ENCODE data around the gene CEP162. TPM values are rescaled to one million over a fixed set of nuclear protein-coding genes. Genes with fewer than 3 reads are reported as not detected.
"Not testable (repeated sequence)": the region's sequence is repeated elsewhere in the genome, so short reads cannot be mapped to it uniquely, and the experiment has no call there.

The CEP162 gene
- total RNA-seq, 2 experiments from 2014 or later = 2.6 to 2.8 TPM

DNA sequence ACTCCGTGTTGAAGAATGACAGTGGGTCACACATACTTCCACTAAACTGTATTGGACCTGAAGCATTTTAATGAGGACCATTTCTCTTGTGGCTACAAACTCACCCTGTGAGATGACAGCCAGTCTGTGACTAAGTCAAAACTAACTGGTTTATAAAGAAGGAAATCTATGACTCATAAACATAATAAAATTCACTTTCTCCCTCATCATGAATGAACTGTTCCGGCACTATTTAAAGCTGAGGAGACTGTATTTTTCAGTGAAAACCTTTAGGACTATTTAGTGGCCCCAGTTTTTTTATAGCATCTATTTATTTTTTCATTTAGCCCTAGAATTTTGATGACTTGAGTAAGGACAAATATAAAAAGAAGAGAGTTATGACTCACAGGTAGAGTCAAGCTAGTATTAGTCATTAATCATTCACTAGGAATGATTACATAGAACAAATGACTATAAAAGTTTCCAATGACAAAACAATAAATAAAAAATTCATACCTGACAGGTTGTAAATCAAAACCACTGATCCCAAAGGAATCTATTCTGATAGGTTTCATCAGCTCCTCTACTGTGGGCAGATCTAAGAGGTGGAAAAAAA is 34.2 kb downstream of the CEP162 start:
- no peaks in the 10 kb centered on the region for H3K9me3 ChIP-seq (ENCODE audit: control insufficient read depth in 1 of 2, insufficient read depth in 1 of 2, low read length in 2 of 2)
- Mint-ChIP-seq H3K27ac (no peak overlapping the region), H3K4me3 (no peak overlapping the region), H3K27me3 (no peaks in the 10 kb centered on the region), H3K4me1 (ENCODE audit: low read depth) (no peaks in the 10 kb centered on the region), H3K9me3 (no peaks in the 10 kb centered on the region), H3K36me3 (ENCODE audit: low read depth) (peaks cover 78% of the 10 kb centered on the region)
- H3K27me3 ChIP-seq (ENCODE audit: control insufficient read depth in 1 of 2, insufficient read depth in 2 of 2, low read length in 2 of 2) = no peaks in the 10 kb centered on the region
- no peak overlapping the region for H3K27ac ChIP-seq (ENCODE audit: low read depth in 1 of 2, low read length in 2 of 2)
- no peak for TF ChIP-seq CTCF (IDR thresholded peaks at IDR 0.05)
- no peak overlapping the region for H3K4me3 ChIP-seq (ENCODE audit: low read length)
- POLR2A ChIA-PET = no interaction called here
- DNase-seq = no peak
- peaks cover 31% of the 10 kb centered on the region for H3K36me3 ChIP-seq (ENCODE audit: insufficient read depth, low read length)
- intact Hi-C loops (cut with DNase I, micrococcal nuclease) = no loop called here
- CTCF ChIA-PET = no interaction called here
- no peak for ATAC-seq (ENCODE audit: poor library complexity)
- no peaks in the 10 kb centered on the region for H3K4me1 ChIP-seq (ENCODE audit: insufficient read depth, low read length)

GRCh38 chr6:84191802-84192201 is 35.6 kb downstream of the CEP162 start:
- Mint-ChIP-seq H3K36me3 (ENCODE audit: low read depth) (peaks cover 81% of the 10 kb centered on the region), H3K4me3 (no peak overlapping the region), H3K4me1 (ENCODE audit: low read depth) (no peaks in the 10 kb centered on the region), H3K27ac (no peak overlapping the region), H3K27me3 (no peaks in the 10 kb centered on the region), H3K9me3 (no peaks in the 10 kb centered on the region)
- CTCF ChIA-PET = no interaction called here
- Histone ChIP-seq H3K4me1 (ENCODE audit: insufficient read depth, low read length) (no peaks in the 10 kb centered on the region), H3K36me3 (ENCODE audit: insufficient read depth, low read length) (peaks cover 31% of the 10 kb centered on the region), H3K4me3 (ENCODE audit: low read length) (no peak overlapping the region), H3K9me3 (ENCODE audit: control insufficient read depth in 1 of 2, insufficient read depth in 1 of 2, low read length in 2 of 2) (no peaks in the 10 kb centered on the region), H3K27me3 (ENCODE audit: control insufficient read depth in 1 of 2, insufficient read depth in 2 of 2, low read length in 2 of 2) (no peaks in the 10 kb centered on the region), H3K27ac (ENCODE audit: low read depth in 1 of 2, low read length in 2 of 2) (no peak overlapping the region)
- POLR2A ChIA-PET = no interaction called here
- intact Hi-C loops (cut with DNase I, micrococcal nuclease) = no loop called here
- DNase-seq = no peak
- TF ChIP-seq CTCF (IDR thresholded peaks at IDR 0.05) = no peak
- no peak for ATAC-seq (ENCODE audit: poor library complexity)

- H3K36me3 ChIP-seq (ENCODE audit: insufficient read depth, low read length) = peaks cover 29% of the 10 kb centered on the region
- DNase-seq; ATAC-seq (ENCODE audit: poor library complexity); H3K4me3 ChIP-seq (ENCODE audit: low read length); CTCF ChIA-PET; H3K4me3 Mint-ChIP-seq; H3K9me3 ChIP-seq (ENCODE audit: control insufficient read depth in 1 of 2, insufficient read depth in 1 of 2, low read length in 2 of 2); H3K4me1 Mint-ChIP-seq (ENCODE audit: low read depth); H3K27me3 Mint-ChIP-seq; intact Hi-C loops (cut with DNase I, micrococcal nuclease); H3K27ac Mint-ChIP-seq; H3K9me3 Mint-ChIP-seq; POLR2A ChIA-PET; H3K27ac ChIP-seq (ENCODE audit: low read depth in 1 of 2, low read length in 2 of 2); H3K4me1 ChIP-seq (ENCODE audit: insufficient read depth, low read length); H3K27me3 ChIP-seq (ENCODE audit: control insufficient read depth in 1 of 2, insufficient read depth in 2 of 2, low read length in 2 of 2): not testable (repeated sequence)
- peaks cover 64% of the 10 kb centered on the region for H3K36me3 Mint-ChIP-seq (ENCODE audit: low read depth)
These were observed 38.1 kb downstream of the CEP162 start for GRCh38 chr6:84189356-84189755.

- no peaks in the 10 kb centered on the region for H3K4me1 ChIP-seq (ENCODE audit: insufficient read depth, low read length)
- Mint-ChIP-seq H3K4me1 (ENCODE audit: low read depth) (no peaks in the 10 kb centered on the region), H3K36me3 (ENCODE audit: low read depth) (peaks cover 43% of the 10 kb centered on the region), H3K27me3 (no peaks in the 10 kb centered on the region), H3K9me3 (no peaks in the 10 kb centered on the region), H3K27ac (no peak overlapping the region), H3K4me3 (no peak overlapping the region)
- CTCF ChIA-PET = no interaction called here
- DNase-seq = no peak
- H3K27me3 ChIP-seq (ENCODE audit: control insufficient read depth in 1 of 2, insufficient read depth in 2 of 2, low read length in 2 of 2) = no peaks in the 10 kb centered on the region
- TF ChIP-seq CTCF (IDR thresholded peaks at IDR 0.05) = no peak
- intact Hi-C loops (cut with DNase I, micrococcal nuclease) = no loop called here
- POLR2A ChIA-PET = no interaction called here
- H3K27ac ChIP-seq (ENCODE audit: low read depth in 1 of 2, low read length in 2 of 2) = no peak overlapping the region
- H3K4me3 ChIP-seq (ENCODE audit: low read length) = no peak overlapping the region
- ATAC-seq (ENCODE audit: poor library complexity) = no peak
- no peaks in the 10 kb centered on the region for H3K9me3 ChIP-seq (ENCODE audit: control insufficient read depth in 1 of 2, insufficient read depth in 1 of 2, low read length in 2 of 2)
- no peaks in the 10 kb centered on the region for H3K36me3 ChIP-seq (ENCODE audit: insufficient read depth, low read length)
These were observed 44.0 kb downstream of the CEP162 start for GRCh38 chr6:84183430-84183829.
